ENCODE results near the gene SAA1. TPM values are rescaled to one million over a fixed set of nuclear protein-coding genes. Genes with fewer than 3 reads are reported as not detected.

SAA1 gene
- total and polyA plus RNA-seq, 2 experiments from 2014 or later = 2.3 TPM; not detected in 1

- Histone ChIP-seq H3K9me3 (ENCODE audit: low read depth) (no peaks in the 10 kb centered on the region), H3K27ac (no peak overlapping the region), H3K4me1 (ENCODE audit: low read depth) (no peaks in the 10 kb centered on the region), H3K27me3 (no peaks in the 10 kb centered on the region), H3K36me3 (peaks cover 9% of the 10 kb centered on the region), H3K4me3 (no peak overlapping the region)
- TF ChIP-seq, protein P1, sequence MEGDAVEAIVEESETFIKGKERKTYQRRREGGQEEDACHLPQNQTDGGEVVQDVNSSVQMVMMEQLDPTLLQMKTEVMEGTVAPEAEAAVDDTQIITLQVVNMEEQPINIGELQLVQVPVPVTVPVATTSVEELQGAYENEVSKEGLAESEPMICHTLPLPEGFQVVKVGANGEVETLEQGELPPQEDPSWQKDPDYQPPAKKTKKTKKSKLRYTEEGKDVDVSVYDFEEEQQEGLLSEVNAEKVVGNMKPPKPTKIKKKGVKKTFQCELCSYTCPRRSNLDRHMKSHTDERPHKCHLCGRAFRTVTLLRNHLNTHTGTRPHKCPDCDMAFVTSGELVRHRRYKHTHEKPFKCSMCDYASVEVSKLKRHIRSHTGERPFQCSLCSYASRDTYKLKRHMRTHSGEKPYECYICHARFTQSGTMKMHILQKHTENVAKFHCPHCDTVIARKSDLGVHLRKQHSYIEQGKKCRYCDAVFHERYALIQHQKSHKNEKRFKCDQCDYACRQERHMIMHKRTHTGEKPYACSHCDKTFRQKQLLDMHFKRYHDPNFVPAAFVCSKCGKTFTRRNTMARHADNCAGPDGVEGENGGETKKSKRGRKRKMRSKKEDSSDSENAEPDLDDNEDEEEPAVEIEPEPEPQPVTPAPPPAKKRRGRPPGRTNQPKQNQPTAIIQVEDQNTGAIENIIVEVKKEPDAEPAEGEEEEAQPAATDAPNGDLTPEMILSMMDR (IDR thresholded peaks at IDR 0.05; ENCODE audit: low read depth, low read length) = no peak
- DNase-seq (ENCODE audit: low read depth in 1 of 2, low spot score in 1 of 2) = peak in 1 of 2 donors; percentile 65
Measured at GRCh38 chr11:18277565-18278271, 11.7 kb downstream of the SAA1 start.

DNA sequence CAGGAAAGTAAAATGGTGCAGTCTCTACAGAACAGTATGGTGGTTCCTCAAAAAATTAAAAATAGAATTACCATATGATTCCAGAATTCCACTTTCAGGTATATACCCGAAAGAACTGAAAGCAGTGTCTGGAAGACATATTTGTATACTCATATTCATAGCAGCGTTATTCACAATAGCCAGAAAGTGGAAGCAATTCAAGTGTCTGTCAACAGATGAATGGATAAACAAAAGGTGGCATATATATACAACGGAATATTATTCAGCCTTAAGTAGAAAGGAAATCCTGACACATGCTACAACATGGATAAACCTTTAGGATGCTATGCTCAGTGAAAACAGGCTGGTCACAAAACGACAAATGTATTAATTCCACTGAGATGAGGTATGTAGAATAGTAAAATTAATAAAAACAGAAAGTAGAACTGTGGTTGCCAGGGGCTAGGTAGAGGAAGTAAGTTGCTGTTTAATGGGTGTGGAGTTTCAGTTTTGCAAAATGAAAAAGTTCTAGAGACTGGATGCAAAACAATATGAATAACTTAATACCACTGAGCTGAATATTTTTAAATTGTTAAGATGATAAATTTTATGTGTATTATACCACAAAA is 14.5 kb downstream of the SAA1 start:
- H3K27ac ChIP-seq = no peak overlapping the region
- TF ChIP-seq, protein P1 (IDR thresholded peaks at IDR 0.05; ENCODE audit: low read depth, low read length) = no peak
- H3K36me3 ChIP-seq = peaks cover 20% of the 10 kb centered on the region
- H3K4me3 ChIP-seq = no peak overlapping the region
- DNase-seq (ENCODE audit: low read depth in 1 of 2, low spot score in 1 of 2) = no peak
- no peaks in the 10 kb centered on the region for H3K9me3 ChIP-seq (ENCODE audit: low read depth)
- no peaks in the 10 kb centered on the region for H3K4me1 ChIP-seq (ENCODE audit: low read depth)
- H3K27me3 ChIP-seq = no peaks in the 10 kb centered on the region

GRCh38 chr11:18282626-18283025 is 16.6 kb downstream of the SAA1 start:
- DNase-seq (ENCODE audit: low read depth in 1 of 2, low spot score in 1 of 2) = no peak
- TF ChIP-seq, protein P1 (IDR thresholded peaks at IDR 0.05; ENCODE audit: low read depth, low read length) = no peak
- Histone ChIP-seq H3K27ac (no peak overlapping the region), H3K36me3 (peaks cover 26% of the 10 kb centered on the region), H3K27me3 (no peaks in the 10 kb centered on the region), H3K9me3 (ENCODE audit: low read depth) (no peaks in the 10 kb centered on the region), H3K4me3 (no peak overlapping the region), H3K4me1 (ENCODE audit: low read depth) (no peaks in the 10 kb centered on the region)

- Histone ChIP-seq H3K27ac (no peak overlapping the region), H3K4me3 (no peak overlapping the region), H3K36me3 (peaks cover 33% of the 10 kb centered on the region), H3K4me1 (ENCODE audit: low read depth) (no peaks in the 10 kb centered on the region), H3K9me3 (ENCODE audit: low read depth) (no peaks in the 10 kb centered on the region), H3K27me3 (no peaks in the 10 kb centered on the region)
- TF ChIP-seq, protein P1 (IDR thresholded peaks at IDR 0.05; ENCODE audit: low read depth, low read length) = no peak
- no peak for DNase-seq (ENCODE audit: low read depth in 1 of 2, low spot score in 1 of 2)
Measured at GRCh38 chr11:18285841-18286240, 19.8 kb downstream of the SAA1 start.

GRCh38 chr11:18288911-18289310 is 22.8 kb downstream of the SAA1 start:
- Histone ChIP-seq H3K9me3 (ENCODE audit: low read depth) (no peaks in the 10 kb centered on the region), H3K27me3 (no peaks in the 10 kb centered on the region), H3K4me1 (ENCODE audit: low read depth) (no peaks in the 10 kb centered on the region), H3K36me3 (peaks cover 44% of the 10 kb centered on the region), H3K27ac (no peak overlapping the region), H3K4me3 (no peak overlapping the region)
- TF ChIP-seq, protein P1 (IDR thresholded peaks at IDR 0.05; ENCODE audit: low read depth, low read length) = no peak
- no peak for DNase-seq (ENCODE audit: low read depth in 1 of 2, low spot score in 1 of 2)
